GM18526 (cell line): ENCODE results near the gene FIBP.

Experiments used
- POLR2A ChIP-seq: IDR thresholded peaks from 3 replicates; pipeline ENCODE4 v1.6.1; 2011; ENCODE audit not compliant: insufficient read length; ENCODE audit errors: extremely low read depth

Gene FIBP

GRCh38 chr11:65888163-65888814, at the start of gene FIBP:
Gene FIBP (minus strand): TSS chr11:65888471. CDS start chr11:65888418, 53 bp downstream.
- TF ChIP-seq POLR2A, result peak; percentile 93

- TF ChIP-seq POLR2A, result no peak
Measured at GRCh38 chr11:65937766-65938165, 49.5 kb upstream of the FIBP start.

GRCh38 chr11:65934014-65934413, 45.7 kb upstream of the FIBP start:
- no peak for TF ChIP-seq POLR2A

GRCh38 chr11:65932558-65932919, 44.3 kb upstream of the FIBP start:
- no peak for TF ChIP-seq POLR2A

- no peak for TF ChIP-seq POLR2A
Measured at GRCh38 chr11:65931773-65932557, 43.7 kb upstream of the FIBP start.

- TF ChIP-seq POLR2A, result no peak
Measured at GRCh38 chr11:65928667-65929066, 40.4 kb upstream of the FIBP start.

GRCh38 chr11:65927904-65928397, 39.7 kb upstream of the FIBP start:
- peak; percentile 51 for TF ChIP-seq POLR2A

- TF ChIP-seq POLR2A, result no peak
Measured at GRCh38 chr11:65925397-65925796, 37.1 kb upstream of the FIBP start.

- TF ChIP-seq POLR2A, result no peak
Measured at GRCh38 chr11:65922565-65922964, 34.3 kb upstream of the FIBP start.

GRCh38 chr11:65921876-65922275, 33.6 kb upstream of the FIBP start:
- no peak for TF ChIP-seq POLR2A

GRCh38 chr11:65921033-65921555, 32.8 kb upstream of the FIBP start:
- TF ChIP-seq POLR2A, result no peak

- no peak for TF ChIP-seq POLR2A
Measured at GRCh38 chr11:65920372-65920802, 32.1 kb upstream of the FIBP start.

GRCh38 chr11:65919573-65920371, 31.5 kb upstream of the FIBP start:
- TF ChIP-seq POLR2A, result no peak

- no peak for TF ChIP-seq POLR2A
Measured at GRCh38 chr11:65919141-65919572, 30.9 kb upstream of the FIBP start, which contains the start of gene DRAP1. Gene DRAP1 (plus strand): TSS chr11:65919426. CDS start chr11:65919502, 76 bp downstream.
